Heart left ventricle (tissue), 13 donors: ENCODE data around the gene IL11RA.
"Not testable (repeated sequence)": the region's sequence is repeated elsewhere in the genome, so short reads cannot be mapped to it uniquely, and the experiment has no call there.

Experiments
- POLR2A ChIP-seq, 2 donors: fragments of 450-650 bp; IDR thresholded peaks; one replicate each; pipeline ENCODE4 v1.6.1; 2017; ENCODE audit warnings: antibody characterized with exemption in 2 of 2, mild to moderate bottlenecking in 2 of 2, moderate library complexity in 2 of 2
- TF ChIP-seq, protein P1 (sequence below), 12 donors: fragments of 200-600 bp; sonication (generic) in 4 of 12; IDR thresholded peaks; one replicate each; pipeline versions ENCODE4 v1.5.0 to v1.8.0; 2018 to 2022; ENCODE audit warnings: antibody characterized with exemption in 12 of 12, mild to moderate bottlenecking in 5 of 12
- donor health status: ischemic (EF 13 %, LVEDD 7.1; RV severe dilation, severe dysfunction).
- donor health status: DM: no; HTN: yes; CAD: no.
- donor health status: DM: no; HTN: no; CAD: no.
- donor health status: ischemic (EF 25% LVEDD 6.9; RV normal size, moderate dysfunction).
- donor health status: ischemic (EF 25% LVEDD 5.7; RV mildly dilated, moderate dysfunction).
- donor health status: ischemic (EF 35%, LVEDD 5.7; RV mildly dilated, moderate dysfunction).
- donor health status: nonischemic (EF 11% LVEDD 7.7; RV severe dilation, severe dysfunction).
- donor health status: DM: yes; HTN: yes; CAD: no.
- donor health status: PGD.
- donor health status: ischemic (EF 29% LVEDD 5.4; RV normal size, mild dysfunction).
- donor health status: nonischemic (EF 23%, LVEDD 6.1; RV moderate dilation, normal function).

GRCh38 chr9:34639322-34639721, 12.7 kb upstream of the IL11RA start:
- TF ChIP-seq, protein P1, sequence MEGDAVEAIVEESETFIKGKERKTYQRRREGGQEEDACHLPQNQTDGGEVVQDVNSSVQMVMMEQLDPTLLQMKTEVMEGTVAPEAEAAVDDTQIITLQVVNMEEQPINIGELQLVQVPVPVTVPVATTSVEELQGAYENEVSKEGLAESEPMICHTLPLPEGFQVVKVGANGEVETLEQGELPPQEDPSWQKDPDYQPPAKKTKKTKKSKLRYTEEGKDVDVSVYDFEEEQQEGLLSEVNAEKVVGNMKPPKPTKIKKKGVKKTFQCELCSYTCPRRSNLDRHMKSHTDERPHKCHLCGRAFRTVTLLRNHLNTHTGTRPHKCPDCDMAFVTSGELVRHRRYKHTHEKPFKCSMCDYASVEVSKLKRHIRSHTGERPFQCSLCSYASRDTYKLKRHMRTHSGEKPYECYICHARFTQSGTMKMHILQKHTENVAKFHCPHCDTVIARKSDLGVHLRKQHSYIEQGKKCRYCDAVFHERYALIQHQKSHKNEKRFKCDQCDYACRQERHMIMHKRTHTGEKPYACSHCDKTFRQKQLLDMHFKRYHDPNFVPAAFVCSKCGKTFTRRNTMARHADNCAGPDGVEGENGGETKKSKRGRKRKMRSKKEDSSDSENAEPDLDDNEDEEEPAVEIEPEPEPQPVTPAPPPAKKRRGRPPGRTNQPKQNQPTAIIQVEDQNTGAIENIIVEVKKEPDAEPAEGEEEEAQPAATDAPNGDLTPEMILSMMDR (IDR thresholded peaks at IDR 0.05): not testable (repeated sequence)
- not testable (repeated sequence) for TF ChIP-seq POLR2A (IDR thresholded peaks at IDR 0.05)
